GM19023 (cell line): ENCODE results near the gene DUOX2.
"Not testable (repeated sequence)": the region's sequence is repeated elsewhere in the genome, so short reads cannot be mapped to it uniquely, and the experiment has no call there.

Experiments used
- ATAC-seq: cut with Tn5 transposase; IDR thresholded peaks from one replicate; pipeline ENCODE4 v1.9.1; 2021; ENCODE audit warnings: mild to moderate bottlenecking, moderate library complexity; ENCODE audit not compliant: unreplicated experiment

The DUOX2 gene

DNA sequence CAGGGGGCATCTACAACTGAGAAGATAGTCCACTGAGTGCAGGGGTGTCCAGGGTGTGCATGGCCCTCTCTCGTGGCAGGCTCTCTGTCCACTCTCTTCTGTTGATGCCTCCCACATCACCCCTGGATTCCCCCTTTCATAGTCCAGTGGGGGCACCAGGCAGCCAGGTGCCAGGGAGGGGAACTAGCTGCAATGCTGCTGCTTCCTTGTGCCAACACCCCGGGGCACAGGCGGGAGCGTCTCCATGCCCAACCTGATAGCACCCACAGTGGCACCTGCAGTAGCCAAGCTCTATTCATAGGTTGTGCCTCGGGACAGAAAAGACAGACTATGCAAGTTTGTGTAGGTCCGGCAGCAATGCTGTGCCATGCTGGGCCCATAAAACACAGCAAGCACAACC, 11.7 kb downstream of the DUOX2 start:
- ATAC-seq, result no peak

DNA sequence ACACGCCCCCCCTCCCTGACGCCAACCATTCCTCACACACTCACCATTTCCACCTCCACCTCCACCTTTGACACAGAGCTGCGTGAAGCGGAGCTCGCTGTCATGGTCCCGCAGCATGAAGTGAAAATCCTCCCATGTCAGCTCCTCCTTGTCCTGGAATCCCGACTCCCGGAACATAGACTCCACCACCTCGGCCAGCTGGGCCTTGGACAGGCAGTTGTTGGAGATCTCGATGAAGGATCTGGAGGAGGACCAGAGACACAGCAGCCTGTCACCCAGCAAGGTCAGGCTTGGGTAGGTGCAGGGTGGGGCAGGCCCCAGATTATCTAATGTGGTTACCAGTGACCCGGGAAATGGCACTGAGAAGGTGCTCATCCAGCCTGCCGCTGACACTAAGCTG, 12.2 kb downstream of the DUOX2 start:
- ATAC-seq, result no peak

DNA sequence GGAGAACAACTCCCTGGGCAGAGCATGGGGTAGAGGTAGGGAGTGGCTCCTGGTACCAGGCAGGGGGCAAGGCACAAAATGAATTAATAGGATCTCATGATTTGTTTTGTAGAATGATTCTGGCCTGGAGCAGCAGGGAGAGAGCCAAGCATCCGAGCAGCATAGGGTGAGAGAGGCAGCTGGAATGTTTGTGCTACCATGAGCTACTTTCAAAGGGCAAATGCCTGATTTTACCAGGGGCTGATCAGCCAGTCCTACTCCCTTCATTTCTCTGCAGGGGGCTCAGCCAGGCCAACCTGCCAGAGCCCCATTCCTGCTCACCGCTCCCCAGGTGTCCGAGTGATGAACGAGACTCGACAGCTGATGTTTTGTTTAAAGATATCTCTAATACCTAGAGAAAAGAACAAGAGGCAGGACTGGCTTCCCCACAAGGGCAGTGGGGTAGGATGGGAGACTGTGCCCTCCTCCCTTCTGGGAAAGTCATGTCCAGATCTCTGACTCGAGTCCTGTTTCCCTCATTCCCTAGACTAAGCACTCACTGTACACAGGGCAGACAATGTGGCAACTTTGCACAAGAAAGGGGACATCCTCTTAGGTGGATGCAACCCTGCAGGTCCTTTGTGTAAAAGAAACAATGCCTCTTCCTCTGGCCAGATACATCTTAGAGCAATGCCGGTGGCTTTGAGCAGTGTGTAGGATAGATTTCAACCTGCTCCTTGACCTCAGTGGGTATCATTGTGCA, 12.9 kb downstream of the DUOX2 start:
- no peak for ATAC-seq

DNA sequence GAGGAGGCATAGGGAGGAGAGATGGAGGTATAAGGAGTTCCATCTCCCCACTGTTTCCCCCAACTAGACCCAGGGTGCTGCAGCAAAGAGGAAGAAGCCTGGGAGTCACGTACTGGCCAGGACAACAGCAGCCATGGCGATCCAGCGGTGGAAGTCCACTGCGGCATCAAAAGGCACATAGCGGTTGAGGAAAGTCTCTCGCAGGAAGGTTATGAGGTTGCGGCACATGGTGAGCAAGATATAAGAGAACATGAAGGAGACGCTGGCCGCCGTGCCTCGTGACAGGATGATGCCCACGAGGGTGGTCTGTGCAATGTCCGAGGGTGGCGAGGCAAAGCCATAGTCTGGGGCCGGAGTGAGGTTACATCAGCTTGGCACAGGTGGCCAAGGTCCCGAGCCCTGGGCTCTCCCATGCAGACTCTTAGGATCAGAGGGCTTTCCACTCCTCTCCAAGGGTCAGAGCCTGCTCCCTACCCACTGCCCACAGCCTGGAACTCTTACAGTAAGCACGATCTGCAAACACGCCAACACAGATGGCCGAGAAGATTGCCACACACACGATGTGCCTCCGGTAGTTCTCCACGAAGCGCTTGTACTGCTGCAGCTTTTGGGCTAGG, 14.3 kb downstream of the DUOX2 start:
- no peak for ATAC-seq

DNA sequence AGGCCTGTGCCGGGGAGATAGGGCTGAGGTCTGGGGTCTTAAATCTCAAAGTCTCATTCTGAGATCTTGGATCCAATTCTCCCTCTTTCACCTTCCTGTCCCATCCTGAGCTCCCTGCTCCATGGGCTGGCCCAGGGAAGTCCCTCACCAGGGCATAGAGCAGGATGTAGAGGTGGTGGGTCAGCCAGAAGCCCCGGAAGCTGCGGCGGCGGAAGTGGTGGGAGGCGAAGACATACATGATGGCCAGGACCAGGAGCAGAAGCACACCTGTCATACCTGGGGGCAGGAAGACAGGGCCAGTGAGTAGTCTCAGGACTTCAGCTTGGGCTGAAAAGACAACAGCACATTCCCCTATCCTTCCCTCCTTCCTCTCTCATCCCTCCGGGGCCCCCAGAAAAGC, 16.5 kb downstream of the DUOX2 start:
- no peak for ATAC-seq

DNA sequence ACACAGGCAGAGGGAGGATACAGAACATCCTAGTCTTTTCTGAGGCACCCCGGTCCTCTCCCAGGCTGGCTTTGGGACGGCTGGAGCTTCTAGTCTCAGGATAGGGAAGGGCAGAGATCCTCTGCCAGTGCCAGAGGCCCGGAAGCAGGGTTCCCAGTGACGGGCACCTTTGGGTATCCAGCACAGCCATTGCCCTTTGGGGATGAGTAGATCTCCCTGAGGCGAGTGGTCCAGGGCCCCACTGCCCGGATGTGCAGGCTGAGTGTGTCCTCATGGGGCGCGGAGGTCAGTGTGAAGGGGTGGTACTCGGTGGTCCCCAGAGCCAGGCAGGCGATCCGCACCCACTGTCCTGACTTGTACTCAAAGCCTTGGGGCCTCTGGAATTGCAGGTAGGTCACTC, 18.3 kb downstream of the DUOX2 start:
- ATAC-seq, result no peak

DNA sequence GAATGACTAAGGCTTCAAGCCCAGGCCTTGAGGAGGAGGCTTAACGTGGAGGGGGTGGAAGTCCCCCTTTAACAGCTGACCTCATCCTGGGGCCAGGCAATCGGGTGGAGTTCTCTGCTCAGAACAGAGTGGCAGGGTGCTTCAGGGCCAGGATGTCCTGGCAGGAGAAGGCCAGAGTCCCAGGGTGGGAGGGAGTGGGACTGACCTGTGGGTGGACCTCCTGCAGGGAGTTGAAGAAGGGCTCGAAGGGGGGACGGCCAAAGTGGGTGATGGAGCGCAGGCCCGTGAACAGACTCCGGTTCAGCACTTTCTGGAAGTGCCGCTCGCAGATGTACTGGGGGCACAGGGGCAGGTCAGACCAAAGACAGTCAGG, 19.6 kb downstream of the DUOX2 start:
- no peak for ATAC-seq

DNA sequence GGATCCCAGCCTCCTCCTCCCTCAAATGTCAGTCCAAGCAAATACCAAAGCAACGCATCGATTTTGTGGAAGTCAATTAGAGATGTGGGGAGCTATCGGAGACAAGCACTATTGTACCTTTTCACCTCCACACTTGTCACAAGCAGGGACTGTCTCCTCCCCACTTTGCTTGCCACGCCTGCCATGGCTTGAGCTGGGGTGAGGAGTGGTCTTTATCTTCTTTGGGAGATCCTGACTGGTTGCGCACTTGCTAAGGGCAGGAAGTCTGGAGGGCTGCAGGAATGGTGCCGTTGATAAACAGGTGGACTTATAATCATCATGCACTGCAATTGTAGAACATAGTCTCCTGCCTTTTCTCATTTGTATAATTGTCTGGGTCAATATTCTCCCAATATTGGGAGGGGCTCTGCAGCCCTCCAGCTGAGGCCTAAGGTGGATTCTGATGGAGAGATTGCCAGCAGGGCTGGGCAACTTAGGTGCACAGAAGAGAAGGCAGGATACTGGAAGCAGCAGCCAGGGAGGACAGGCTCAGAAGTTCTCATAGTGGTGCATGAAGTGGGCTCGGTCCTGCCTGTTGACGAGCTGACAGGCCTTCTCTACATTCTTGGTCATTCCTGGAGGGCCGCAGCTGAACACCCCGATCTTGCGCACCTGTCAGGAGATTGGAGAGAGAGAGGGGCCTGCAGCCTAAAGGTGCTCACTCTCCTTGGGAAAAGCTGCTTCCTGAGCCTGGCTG, 20.2 kb downstream of the DUOX2 start:
- no peak for ATAC-seq

DNA sequence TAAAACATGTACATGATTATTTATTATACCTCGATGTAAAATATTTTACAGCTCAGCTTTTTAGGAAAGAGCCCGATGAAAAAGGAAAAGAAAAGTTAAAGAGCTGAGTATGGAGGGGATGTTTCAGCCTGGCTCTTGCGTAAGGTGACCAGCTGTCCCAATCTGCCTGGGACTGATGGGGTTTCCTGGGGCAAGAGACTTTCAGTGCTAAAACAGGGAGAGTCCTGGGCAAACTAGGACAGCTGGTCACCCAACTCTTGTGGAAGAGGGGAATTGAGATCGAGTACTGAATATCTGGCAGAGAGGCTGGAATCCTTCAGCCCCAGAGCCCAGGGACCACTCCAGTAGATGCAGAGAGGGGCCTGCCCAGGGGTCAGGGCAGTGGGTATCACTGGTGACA, 21.0 kb downstream of the DUOX2 start:
- ATAC-seq, result no peak

DNA sequence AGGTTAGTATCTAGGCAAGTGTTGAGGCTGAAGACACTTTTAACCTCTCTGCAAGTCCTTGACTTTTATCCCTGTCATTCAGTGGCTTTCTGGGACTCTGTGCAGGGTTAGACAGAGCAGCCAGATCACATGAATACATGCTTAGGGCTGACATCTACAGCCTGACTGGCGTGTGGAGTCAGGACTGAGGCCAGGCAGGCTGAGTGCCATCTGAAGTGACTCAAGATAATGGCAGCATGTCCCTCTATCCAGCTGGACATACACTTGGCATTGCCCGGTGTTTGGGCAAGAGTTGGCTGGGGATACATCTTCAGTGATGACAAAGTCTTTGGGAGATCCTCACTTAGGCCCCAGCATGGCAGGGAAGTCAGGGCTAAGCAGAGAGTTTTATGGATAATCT, 22.4 kb downstream of the DUOX2 start:
- no peak for ATAC-seq

DNA sequence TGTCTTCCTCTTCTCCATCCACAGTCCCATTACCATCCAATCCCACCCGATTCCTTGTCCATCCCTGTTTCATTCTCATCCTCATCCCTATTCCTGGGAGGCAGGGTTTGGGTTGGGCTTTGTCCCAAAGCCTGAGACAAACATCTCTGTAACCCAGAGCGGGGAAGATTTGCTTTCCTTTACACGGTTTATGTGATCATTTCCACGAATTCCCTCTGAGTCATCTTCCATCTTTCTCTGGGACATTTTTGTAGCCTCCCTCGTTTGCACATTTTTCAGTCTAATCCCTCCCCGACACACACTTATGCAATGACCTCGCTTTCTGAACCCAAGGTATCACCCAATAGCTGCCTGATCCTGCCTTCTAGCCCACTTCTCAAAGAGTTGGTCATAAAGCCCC, 22.8 kb downstream of the DUOX2 start:
- ATAC-seq, result no peak

DNA sequence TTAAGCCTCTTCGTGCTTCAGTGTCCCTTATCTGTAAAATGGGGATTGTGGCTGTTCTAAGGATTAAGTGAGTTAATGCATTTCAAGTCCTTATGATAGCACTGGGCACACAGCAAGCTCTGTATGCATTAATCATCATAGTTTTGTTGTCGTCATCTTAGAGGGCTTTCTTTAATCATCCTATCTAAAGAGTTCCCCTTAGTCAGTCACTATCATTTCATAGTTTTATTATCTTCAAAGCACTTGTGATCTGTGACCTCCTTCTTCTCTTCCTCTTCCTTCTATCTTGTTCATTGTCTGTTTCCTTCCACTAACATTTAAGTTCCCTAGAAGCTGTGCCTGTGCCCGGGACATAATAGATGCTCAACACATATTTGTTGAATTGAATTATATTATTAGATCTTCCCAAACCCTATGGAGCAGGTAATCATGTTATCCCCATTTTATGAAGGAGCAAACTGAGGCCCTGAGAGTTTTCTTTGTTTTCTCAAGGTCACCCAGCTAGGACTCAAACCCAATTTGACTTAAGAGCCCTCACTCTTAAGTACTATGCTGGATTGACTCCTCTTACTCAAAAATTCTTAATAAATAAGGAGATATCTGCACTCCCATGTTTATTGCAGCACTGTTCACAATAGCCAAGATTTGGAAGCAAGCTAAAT, 24.1 kb downstream of the DUOX2 start:
- no peak for ATAC-seq

DNA sequence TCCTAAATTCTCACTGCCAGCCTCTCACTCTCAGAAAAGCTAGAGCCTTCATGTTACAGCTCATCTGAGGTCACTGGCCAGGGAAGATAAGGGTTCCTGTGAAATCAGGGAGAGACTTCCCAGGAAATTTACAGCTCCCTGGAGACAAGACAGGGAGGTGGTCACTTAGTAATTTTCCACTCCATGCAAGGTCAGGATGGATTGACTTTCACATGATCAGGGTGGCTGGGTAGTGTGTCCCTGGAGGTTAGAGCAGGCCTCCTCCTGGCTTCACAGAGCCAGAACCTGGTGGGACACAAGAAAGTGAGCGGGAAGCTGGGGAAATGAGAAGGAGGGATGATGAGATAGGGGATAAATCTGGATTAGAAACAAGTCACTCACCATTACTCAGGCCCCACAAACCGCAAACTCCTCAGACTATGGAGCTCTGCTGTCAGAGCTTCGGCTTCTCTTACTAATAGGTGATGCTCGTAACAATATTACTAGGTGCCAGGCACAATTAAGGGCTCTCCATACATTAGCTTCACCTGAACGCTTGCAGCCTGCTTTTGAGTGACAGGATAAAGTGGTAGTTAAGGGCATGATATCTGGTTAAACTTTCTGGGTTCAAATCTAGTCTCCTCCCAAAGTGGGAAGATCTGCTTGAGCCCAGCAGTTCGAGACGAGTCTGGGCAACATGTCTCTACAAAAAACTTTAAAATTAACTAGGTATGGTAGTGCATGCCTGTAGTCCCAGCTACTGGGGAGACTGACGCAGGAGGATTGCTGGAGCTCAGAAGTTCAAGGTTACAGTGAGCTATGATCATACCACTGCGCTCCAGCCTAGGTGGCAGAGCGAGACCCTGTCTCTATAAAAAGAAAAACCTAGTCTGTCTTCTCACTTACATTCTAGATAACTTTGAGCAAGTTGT, 24.9 kb downstream of the DUOX2 start:
- no peak for ATAC-seq

DNA sequence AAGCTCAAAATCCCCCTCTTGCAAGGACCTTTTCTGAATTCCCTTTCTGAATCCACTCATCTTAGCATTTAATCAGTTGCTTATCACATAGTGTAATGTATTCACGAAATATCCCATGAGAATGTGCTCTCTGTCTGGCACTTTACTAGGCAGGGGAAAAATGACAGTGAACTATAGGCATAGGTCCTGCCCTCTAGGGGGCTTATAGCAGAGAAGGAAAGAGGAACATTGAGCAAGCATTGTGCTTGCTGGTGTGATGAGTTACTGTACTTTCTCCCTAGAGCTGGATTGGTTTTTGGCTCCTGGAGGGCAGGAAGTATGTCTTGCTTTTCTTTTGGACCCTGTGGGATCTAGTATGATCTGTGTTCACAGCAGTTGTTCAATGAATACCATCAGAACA, 26.5 kb downstream of the DUOX2 start:
- no peak for ATAC-seq

DNA sequence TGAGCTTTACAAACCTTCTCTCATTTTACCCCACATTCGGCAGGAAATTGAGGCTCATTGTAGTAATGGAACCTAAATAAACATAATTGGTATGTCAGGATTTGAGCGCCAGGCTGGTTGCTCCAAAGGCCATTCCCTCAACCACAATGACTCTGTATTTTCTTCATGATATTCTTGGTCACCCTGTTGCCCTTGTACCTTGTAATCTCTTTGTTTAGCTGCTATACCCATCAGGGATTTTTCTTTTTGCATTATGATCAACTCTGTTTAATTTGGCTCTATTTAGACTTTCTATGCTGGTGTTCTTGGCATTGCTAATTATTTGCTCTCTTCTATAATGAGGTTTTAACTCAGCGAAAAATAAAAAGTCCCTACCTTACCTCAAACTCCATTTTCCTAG, 29.8 kb downstream of the DUOX2 start:
- ATAC-seq, result no peak

DNA sequence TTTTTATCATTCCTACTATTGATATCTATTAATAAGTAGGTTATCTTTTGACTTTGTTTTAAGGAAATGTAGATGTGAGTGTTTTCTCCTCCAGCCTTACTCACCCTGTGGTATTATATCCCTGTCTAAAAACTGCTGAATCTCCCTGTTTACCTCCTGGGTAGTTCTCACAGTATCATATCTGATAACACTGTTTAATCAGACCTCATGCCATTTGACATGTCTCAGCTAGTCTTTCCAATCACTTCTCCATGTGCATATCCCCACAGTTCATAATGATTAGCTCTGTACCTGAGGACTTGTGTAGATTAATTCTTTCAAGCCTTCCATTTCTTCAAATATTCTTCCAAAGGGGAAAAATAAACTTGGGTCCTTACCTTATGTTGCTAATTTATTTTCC, 30.7 kb downstream of the DUOX2 start:
- no peak for ATAC-seq

DNA sequence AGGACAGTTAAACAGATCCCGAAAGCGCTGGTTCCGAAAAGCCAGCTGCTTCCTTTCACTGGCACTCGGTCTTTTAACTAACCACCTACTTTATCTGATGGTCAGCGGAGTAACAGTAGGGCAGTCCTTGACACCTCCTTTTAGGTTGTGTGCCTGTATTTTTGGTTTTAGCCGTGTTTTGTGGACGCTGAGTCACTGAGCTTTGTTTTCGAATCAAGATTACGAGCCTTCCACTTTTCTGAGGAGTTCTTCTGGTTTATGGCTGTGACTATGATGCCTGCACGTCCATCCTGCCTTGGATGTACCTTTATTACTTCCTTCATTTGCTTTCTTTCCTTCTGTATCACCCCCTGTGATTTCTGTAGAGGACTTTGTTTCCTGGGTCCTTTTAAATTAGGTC, 31.6 kb downstream of the DUOX2 start:
- not testable (repeated sequence) for ATAC-seq

DNA sequence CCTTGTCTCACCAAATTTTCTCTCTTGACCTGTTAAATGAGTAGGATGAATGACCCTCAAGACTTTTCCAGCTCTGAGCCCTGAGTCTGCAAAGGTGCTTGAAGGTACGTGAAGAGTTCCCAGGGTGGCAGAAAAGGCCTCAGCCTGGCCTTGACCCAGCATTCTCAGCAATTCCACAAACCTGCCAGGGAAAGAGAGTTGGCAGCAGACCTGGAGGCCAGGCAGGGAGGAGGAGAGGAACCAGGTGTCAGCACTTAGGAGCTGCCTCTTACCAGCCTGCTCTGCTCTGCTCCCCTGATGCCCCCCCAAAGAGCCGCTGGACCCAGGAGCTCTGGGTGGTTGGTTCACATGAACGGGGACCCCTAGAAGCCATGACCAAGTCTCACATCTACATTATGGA, 33.4 kb downstream of the DUOX2 start:
- not testable (repeated sequence) for ATAC-seq

DNA sequence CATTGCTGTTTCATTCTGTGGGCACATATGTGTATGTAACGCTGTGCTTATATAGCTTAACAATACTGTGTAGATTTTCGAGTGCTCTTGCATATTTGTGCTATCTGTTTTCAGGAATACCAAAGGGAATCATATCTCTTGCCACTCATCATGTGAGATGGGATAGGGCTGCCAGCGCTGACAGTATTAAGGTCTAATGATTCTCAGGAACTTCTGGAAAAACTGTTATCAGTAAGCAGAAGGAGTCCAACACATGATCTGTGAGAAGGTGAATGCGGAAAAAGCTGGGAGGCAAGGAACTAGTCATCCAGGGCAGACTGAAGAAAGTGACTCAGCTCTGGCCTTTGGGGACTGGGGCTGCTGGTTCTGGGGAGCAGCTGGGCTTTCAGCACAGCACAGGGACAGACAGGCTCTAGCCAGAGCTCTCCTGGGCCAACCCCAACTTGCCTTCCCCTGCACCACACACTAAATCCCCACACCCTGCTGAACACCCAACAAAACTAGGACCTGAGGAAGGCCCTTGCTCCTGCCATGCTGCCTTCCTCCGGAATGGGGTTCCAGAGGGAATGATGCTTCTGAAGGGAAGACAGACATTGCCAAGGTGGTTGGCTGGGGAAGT, 34.2 kb downstream of the DUOX2 start:
- not testable (repeated sequence) for ATAC-seq

DNA sequence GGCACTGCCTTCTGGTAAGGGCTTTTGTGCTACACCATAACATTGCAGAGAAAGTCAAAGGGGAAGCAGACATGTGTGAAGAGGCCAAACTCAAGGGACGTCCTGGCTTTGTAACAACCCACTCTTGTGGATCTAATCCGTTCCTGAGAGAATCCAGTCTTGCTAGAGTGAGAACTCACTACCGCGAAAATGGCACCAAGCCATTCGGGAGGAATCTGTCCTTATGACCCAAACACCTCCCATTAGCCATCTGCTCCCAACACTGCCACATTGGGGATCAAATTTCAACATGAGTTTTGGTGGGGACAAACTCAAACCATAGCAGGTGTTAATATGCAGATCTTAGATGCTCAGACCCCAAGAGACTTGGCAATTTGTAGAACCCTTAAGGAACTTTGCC, 34.8 kb downstream of the DUOX2 start:
- ATAC-seq, result not testable (repeated sequence)
